Trophoblast cell (in vitro differentiated cells and primary cell): ENCODE data around the gene NDUFAF2.
A peak's percentile ranks its signal among the peaks of the same experiment; 100 is the strongest.

Experiments used
- DNase-seq, 2 donors: peaks; one replicate each; pipeline ENCODE4 v3.0.0-alpha.2; 2016
- H2AFZ ChIP-seq: 2 replicates; pipeline ENCODE4 v1.6.1; 2013; ENCODE audit warnings: low read length, moderate library complexity, mild to moderate bottlenecking; ENCODE audit not compliant: insufficient read depth, poor library complexity
- H2AK5ac ChIP-seq: 2 replicates; pipeline ENCODE4 v1.6.1; 2013; ENCODE audit warnings: mild to moderate bottlenecking, low read length
- H2BK120ac ChIP-seq: 2 replicates; pipeline ENCODE4 v1.6.1; 2013; ENCODE audit warnings: low read length, mild to moderate bottlenecking, moderate library complexity; ENCODE audit not compliant: insufficient read depth, poor library complexity
- H2BK12ac ChIP-seq: 2 replicates; pipeline ENCODE4 v1.6.1; 2013; ENCODE audit warnings: mild to moderate bottlenecking, low read length, moderate library complexity
- H2BK5ac ChIP-seq: 2 replicates; pipeline ENCODE4 v1.6.1; 2013; ENCODE audit warnings: low read length, low read depth, moderate library complexity, mild to moderate bottlenecking; ENCODE audit not compliant: poor library complexity
- H3K14ac ChIP-seq: 2 replicates; pipeline ENCODE4 v1.6.1; 2013; ENCODE audit warnings: mild to moderate bottlenecking, low read length
- H3K18ac ChIP-seq: 2 replicates; pipeline ENCODE4 v1.6.1; 2013; ENCODE audit warnings: mild to moderate bottlenecking, low read length
- H3K23ac ChIP-seq: 2 replicates; pipeline ENCODE4 v1.6.1; 2013; ENCODE audit warnings: low read length
- H3K27ac ChIP-seq: 2 replicates; pipeline ENCODE4 v1.5.1; 2013; ENCODE audit warnings: low read depth, mild to moderate bottlenecking, inconsistent platforms, low read length, moderate library complexity
- H3K27me3 ChIP-seq: 2 replicates; pipeline ENCODE4 v1.6.1; 2013; ENCODE audit warnings: inconsistent platforms, mild to moderate bottlenecking, low read length, moderate library complexity; ENCODE audit not compliant: insufficient read depth
- H3K36me3 ChIP-seq, 2 experiments: 1 replicate in 1 of 2; 2 replicates in 1 of 2; pipeline ENCODE4 v1.6.1; 2013; ENCODE audit warnings: low read length in 2 of 2, mild to moderate bottlenecking in 2 of 2, moderate library complexity in 1 of 2; ENCODE audit not compliant: insufficient read depth in 2 of 2, control insufficient read depth in 1 of 2
- H3K4ac ChIP-seq: 2 replicates; pipeline ENCODE4 v1.6.1; 2013; ENCODE audit warnings: low read depth, mild to moderate bottlenecking, low read length, moderate library complexity
- H3K4me1 ChIP-seq, 2 experiments: 1 replicate in 1 of 2; 2 replicates in 1 of 2; pipeline ENCODE4 v1.6.1; 2013; ENCODE audit warnings: low read length in 2 of 2, mild to moderate bottlenecking in 2 of 2, moderate library complexity in 1 of 2; ENCODE audit not compliant: insufficient read depth in 2 of 2, control insufficient read depth in 1 of 2
- H3K4me2 ChIP-seq: 2 replicates; pipeline ENCODE4 v1.6.1; 2013; ENCODE audit warnings: inconsistent platforms, mild to moderate bottlenecking, low read length, moderate library complexity
- H3K4me3 ChIP-seq: 2 replicates; pipeline ENCODE4 v1.5.1; 2013; ENCODE audit warnings: mild to moderate bottlenecking, low read depth, low read length, inconsistent platforms
- H3K79me1 ChIP-seq: one replicate; pipeline ENCODE4 v1.6.1; 2013; ENCODE audit warnings: low read length
- H3K79me2 ChIP-seq: 2 replicates; pipeline ENCODE4 v1.6.1; 2013; ENCODE audit warnings: low read length, mild to moderate bottlenecking; ENCODE audit not compliant: control insufficient read depth, insufficient read depth, poor library complexity
- H3K9ac ChIP-seq: 2 replicates; pipeline ENCODE4 v1.6.1; 2013; ENCODE audit warnings: mild to moderate bottlenecking, low read length
- H3K9me3 ChIP-seq: 2 replicates; pipeline ENCODE4 v1.6.1; 2013; ENCODE audit warnings: low read depth, mild to moderate bottlenecking, control low read depth, inconsistent platforms, low read length; ENCODE audit not compliant: insufficient read depth
- H4K12ac ChIP-seq: 2 replicates; pipeline ENCODE4 v1.6.1; 2013; ENCODE audit warnings: low read depth, mild to moderate bottlenecking, low read length, moderate library complexity
- H4K8ac ChIP-seq: 2 replicates; pipeline ENCODE4 v1.6.1; 2013; ENCODE audit warnings: low read depth, mild to moderate bottlenecking, low read length, moderate library complexity
- H4K91ac ChIP-seq: one replicate; pipeline ENCODE4 v1.6.1; 2013; ENCODE audit warnings: low read depth, mild to moderate bottlenecking, low read length, moderate library complexity
- WGBS: extraction: QIAGEN DNeasy Blood & Tissue Kit; methylation state at CpG from one replicate; pipeline ENCODE4 v1.1.7; 2013; ENCODE audit warnings: missing lambda C conversion rate; ENCODE audit not compliant: insufficient read length, insufficient coverage; ENCODE audit errors: extremely low coverage; 5-methylcytosine and 5-hydroxymethylcytosine counted together

NDUFAF2 gene

GRCh38 chr5:61010467-61011454, 65.8 kb downstream of the NDUFAF2 start:
- H3K23ac ChIP-seq: no peak overlapping the region
- H2AFZ ChIP-seq: no peak overlapping the region
- H3K27ac ChIP-seq: no peak overlapping the region
- no peak overlapping the region for H2BK120ac ChIP-seq
- H3K27me3 ChIP-seq: no peaks in the 10 kb centered on the region
- H2BK5ac ChIP-seq: no peak overlapping the region
- no peak overlapping the region for H3K4ac ChIP-seq
- no peak overlapping the region for H2AK5ac ChIP-seq
- WGBS: no CpG with 5 or more reads among the region's 5 CpGs
- no peak overlapping the region for H3K4me3 ChIP-seq
- no peaks in the 10 kb centered on the region for H3K79me1 ChIP-seq
- no peak overlapping the region for H3K4me2 ChIP-seq
- no peak overlapping the region for H3K14ac ChIP-seq
- DNase-seq: peak in 1 of 2 donors; percentile 10
- H3K9ac ChIP-seq: no peak overlapping the region
- H3K4me1 ChIP-seq: no peaks in the 10 kb centered on the region
- H3K36me3 ChIP-seq: no peaks in the 10 kb centered on the region
- H4K8ac ChIP-seq: no peak overlapping the region
- no peak overlapping the region for H3K18ac ChIP-seq
- H4K91ac ChIP-seq: no peak overlapping the region
- H4K12ac ChIP-seq: no peak overlapping the region
- H3K79me2 ChIP-seq: no peaks in the 10 kb centered on the region
- no peaks in the 10 kb centered on the region for H3K9me3 ChIP-seq
- H2BK12ac ChIP-seq: no peak overlapping the region

- Histone ChIP-seq H3K79me1 (no peaks in the 10 kb centered on the region), H3K27me3 (no peaks in the 10 kb centered on the region), H2AFZ (no peak overlapping the region), H2BK120ac (no peak overlapping the region), H3K36me3 (no peaks in the 10 kb centered on the region), H3K4me3 (no peak overlapping the region), H3K4me2 (no peak overlapping the region), H3K9ac (no peak overlapping the region), H4K12ac (no peak overlapping the region), H3K4me1 (no peaks in the 10 kb centered on the region), H2BK5ac (no peak overlapping the region), H3K9me3 (no peaks in the 10 kb centered on the region), H4K8ac (no peak overlapping the region), H3K14ac (no peak overlapping the region), H4K91ac (no peak overlapping the region), H3K27ac (no peak overlapping the region), H2AK5ac (no peak overlapping the region), H3K79me2 (no peaks in the 10 kb centered on the region), H3K4ac (no peak overlapping the region), H3K23ac (no peak overlapping the region), H2BK12ac (no peak overlapping the region), H3K18ac (no peak overlapping the region)
- no CpG with 5 or more reads among the region's 2 CpGs for WGBS
- DNase-seq: no peak
These were observed 73.1 kb downstream of the NDUFAF2 start for GRCh38 chr5:61018062-61018461.

- H3K18ac ChIP-seq: no peak overlapping the region
- no peaks in the 10 kb centered on the region for H3K79me2 ChIP-seq
- no peak overlapping the region for H4K12ac ChIP-seq
- H3K14ac ChIP-seq: no peak overlapping the region
- H2AFZ ChIP-seq: no peak overlapping the region
- no CpG with 5 or more reads among the region's 1 CpG for WGBS
- H2BK12ac ChIP-seq: no peak overlapping the region
- H3K36me3 ChIP-seq: no peaks in the 10 kb centered on the region
- no peak for DNase-seq
- H3K27me3 ChIP-seq: no peaks in the 10 kb centered on the region
- H3K27ac ChIP-seq: no peak overlapping the region
- H4K91ac ChIP-seq: no peak overlapping the region
- H3K4me3 ChIP-seq: no peak overlapping the region
- no peaks in the 10 kb centered on the region for H3K9me3 ChIP-seq
- H2BK5ac ChIP-seq: no peak overlapping the region
- H4K8ac ChIP-seq: no peak overlapping the region
- H3K79me1 ChIP-seq: no peaks in the 10 kb centered on the region
- no peaks in the 10 kb centered on the region for H3K4me1 ChIP-seq
- no peak overlapping the region for H2BK120ac ChIP-seq
- no peak overlapping the region for H3K23ac ChIP-seq
- no peak overlapping the region for H3K9ac ChIP-seq
- H2AK5ac ChIP-seq: no peak overlapping the region
- no peak overlapping the region for H3K4me2 ChIP-seq
- no peak overlapping the region for H3K4ac ChIP-seq
These were observed 74.6 kb downstream of the NDUFAF2 start for GRCh38 chr5:61019642-61020041.

- WGBS: no CpG with 5 or more reads among the region's 3 CpGs
- Histone ChIP-seq H3K18ac (no peak overlapping the region), H3K79me2 (no peaks in the 10 kb centered on the region), H3K4ac (no peak overlapping the region), H3K9ac (no peak overlapping the region), H3K23ac (no peak overlapping the region), H2BK120ac (no peak overlapping the region), H3K36me3 (no peaks in the 10 kb centered on the region), H2AK5ac (no peak overlapping the region), H3K4me1 (no peaks in the 10 kb centered on the region), H3K14ac (no peak overlapping the region), H3K79me1 (no peaks in the 10 kb centered on the region), H4K91ac (no peak overlapping the region), H4K12ac (no peak overlapping the region), H3K9me3 (no peaks in the 10 kb centered on the region), H3K27me3 (no peaks in the 10 kb centered on the region), H2BK5ac (no peak overlapping the region), H3K4me3 (no peak overlapping the region), H3K4me2 (no peak overlapping the region), H2BK12ac (no peak overlapping the region), H3K27ac (no peak overlapping the region), H4K8ac (no peak overlapping the region), H2AFZ (no peak overlapping the region)
- no peak for DNase-seq
These were observed 75.4 kb downstream of the NDUFAF2 start for GRCh38 chr5:61020415-61020814.
